Measurements from ENCODE around the gene FERMT3. TPM values are rescaled to one million over a fixed set of nuclear protein-coding genes. Genes with fewer than 3 reads are reported as not detected.

The FERMT3 gene
- total and polyA plus RNA-seq, 2 of the 13 experiments (the other 11 are each of a cell fraction or from before 2014, with no cell fraction given) = 0.29 TPM; not detected in 1

GRCh38 chr11:64164392-64165312 lies 41.9 kb upstream of the FERMT3 start (continued):
- TF ChIP-seq, protein P1, sequence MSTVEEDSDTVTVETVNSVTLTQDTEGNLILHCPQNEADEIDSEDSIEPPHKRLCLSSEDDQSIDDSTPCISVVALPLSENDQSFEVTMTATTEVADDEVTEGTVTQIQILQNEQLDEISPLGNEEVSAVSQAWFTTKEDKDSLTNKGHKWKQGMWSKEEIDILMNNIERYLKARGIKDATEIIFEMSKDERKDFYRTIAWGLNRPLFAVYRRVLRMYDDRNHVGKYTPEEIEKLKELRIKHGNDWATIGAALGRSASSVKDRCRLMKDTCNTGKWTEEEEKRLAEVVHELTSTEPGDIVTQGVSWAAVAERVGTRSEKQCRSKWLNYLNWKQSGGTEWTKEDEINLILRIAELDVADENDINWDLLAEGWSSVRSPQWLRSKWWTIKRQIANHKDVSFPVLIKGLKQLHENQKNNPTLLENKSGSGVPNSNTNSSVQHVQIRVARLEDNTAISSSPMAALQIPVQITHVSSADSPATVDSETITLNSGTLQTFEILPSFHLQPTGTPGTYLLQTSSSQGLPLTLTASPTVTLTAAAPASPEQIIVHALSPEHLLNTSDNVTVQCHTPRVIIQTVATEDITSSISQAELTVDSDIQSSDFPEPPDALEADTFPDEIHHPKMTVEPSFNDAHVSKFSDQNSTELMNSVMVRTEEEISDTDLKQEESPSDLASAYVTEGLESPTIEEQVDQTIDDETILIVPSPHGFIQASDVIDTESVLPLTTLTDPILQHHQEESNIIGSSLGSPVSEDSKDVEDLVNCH (CRISPR knock-in tag; IDR thresholded peaks at IDR 0.05) = no peak
- TF ChIP-seq ZNF101 (CRISPR knock-in tag; IDR thresholded peaks at IDR 0.05; ENCODE audit: borderline replicate concordance, low read depth) (no peak), LCORL (IDR thresholded peaks at IDR 0.05) (no peak), LCORL (CRISPR knock-in tag; IDR thresholded peaks at IDR 0.05) (peak; percentile 17; the same call in 1 of the 2 replicates), KIAA2018 (CRISPR knock-in tag; IDR thresholded peaks at IDR 0.05; ENCODE audit: borderline replicate concordance) (no peak), TRIM24 (CRISPR knock-in tag; IDR thresholded peaks at IDR 0.05) (no peak), ZNF556 (CRISPR knock-in tag; IDR thresholded peaks at IDR 0.05; ENCODE audit: borderline replicate concordance) (no peak), ZNF746 (CRISPR knock-in tag; IDR thresholded peaks at IDR 0.05) (0 out of 2 replicates have a peak, but pooled peaks have one; percentile 20), THAP11 (CRISPR knock-in tag; IDR thresholded peaks at IDR 0.05) (peak; percentile 16; the same call in 1 of the 2 replicates), HNRNPL (IDR thresholded peaks at IDR 0.05; ENCODE audit: low read depth, low read length) (0 out of 2 replicates have a peak, but pooled peaks have one; percentile 21), TRAFD1 (CRISPR knock-in tag; IDR thresholded peaks at IDR 0.05; ENCODE audit: borderline replicate concordance) (no peak), NPAS2 (CRISPR knock-in tag; IDR thresholded peaks at IDR 0.05; ENCODE audit: borderline replicate concordance) (no peak), KLF13 (CRISPR knock-in tag; IDR thresholded peaks at IDR 0.05) (no peak), ZNF451 (CRISPR knock-in tag; IDR thresholded peaks at IDR 0.05) (no peak)
- TF ChIP-seq, protein P2, sequence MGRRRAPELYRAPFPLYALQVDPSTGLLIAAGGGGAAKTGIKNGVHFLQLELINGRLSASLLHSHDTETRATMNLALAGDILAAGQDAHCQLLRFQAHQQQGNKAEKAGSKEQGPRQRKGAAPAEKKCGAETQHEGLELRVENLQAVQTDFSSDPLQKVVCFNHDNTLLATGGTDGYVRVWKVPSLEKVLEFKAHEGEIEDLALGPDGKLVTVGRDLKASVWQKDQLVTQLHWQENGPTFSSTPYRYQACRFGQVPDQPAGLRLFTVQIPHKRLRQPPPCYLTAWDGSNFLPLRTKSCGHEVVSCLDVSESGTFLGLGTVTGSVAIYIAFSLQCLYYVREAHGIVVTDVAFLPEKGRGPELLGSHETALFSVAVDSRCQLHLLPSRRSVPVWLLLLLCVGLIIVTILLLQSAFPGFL (CRISPR knock-in tag; IDR thresholded peaks at IDR 0.05) = no peak
